AG10803 (cell line): ENCODE measurements around the gene MEOX1.

Source experiments
- DNase-seq: peaks from one replicate; pipeline ENCODE4 v3.0.0; 2010; ENCODE audit warnings: low read depth
- H3K4me3 ChIP-seq: 2 replicates; pipeline ENCODE4 v1.5.1; 2011; ENCODE audit warnings: mild to moderate bottlenecking, low read length, control low read depth
- TF ChIP-seq, protein P1 (sequence below): conservative IDR thresholded peaks from 2 replicates; pipeline ENCODE4 v1.5.1; 2011; ENCODE audit warnings: mild to moderate bottlenecking, low read length, control low read depth, inconsistent platforms

The MEOX1 gene

DNA sequence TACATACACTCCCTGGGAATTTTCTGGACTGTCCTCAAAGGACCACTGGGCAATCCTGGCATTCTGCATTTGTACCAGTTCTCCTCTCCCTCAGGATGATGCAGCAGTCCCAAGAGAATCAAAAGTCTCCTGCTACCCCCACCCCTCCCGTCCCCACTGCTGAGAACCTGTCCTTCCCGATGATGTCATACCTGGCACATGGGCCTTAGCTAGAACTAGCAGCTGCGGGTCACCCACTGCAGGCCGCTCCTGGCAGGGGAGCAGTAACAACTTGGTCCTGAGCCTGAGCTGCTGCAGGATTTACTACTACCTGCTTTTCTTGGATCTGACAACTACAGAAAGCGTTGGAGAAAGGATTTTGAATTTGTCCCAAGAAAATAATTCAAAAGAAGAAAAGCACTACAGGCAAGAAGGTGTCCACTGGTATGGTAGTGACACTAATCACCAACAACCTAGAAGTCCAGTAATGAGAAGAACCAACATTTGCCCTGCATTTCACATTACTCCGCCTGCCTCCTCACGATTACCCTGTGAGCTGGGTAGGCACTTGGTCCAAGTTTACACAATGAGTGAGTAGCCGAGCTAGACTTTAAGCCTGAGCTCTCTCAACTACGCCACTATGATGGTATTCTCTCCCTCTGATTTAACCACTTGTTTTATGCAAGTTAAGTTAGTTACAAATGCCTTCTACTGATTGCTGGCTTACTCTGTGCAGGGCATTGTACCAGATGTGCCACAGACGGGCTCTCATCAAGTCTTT, 60.3 kb downstream of the MEOX1 start:
- H3K4me3 ChIP-seq, result no peak overlapping the region
- TF ChIP-seq, protein P1, sequence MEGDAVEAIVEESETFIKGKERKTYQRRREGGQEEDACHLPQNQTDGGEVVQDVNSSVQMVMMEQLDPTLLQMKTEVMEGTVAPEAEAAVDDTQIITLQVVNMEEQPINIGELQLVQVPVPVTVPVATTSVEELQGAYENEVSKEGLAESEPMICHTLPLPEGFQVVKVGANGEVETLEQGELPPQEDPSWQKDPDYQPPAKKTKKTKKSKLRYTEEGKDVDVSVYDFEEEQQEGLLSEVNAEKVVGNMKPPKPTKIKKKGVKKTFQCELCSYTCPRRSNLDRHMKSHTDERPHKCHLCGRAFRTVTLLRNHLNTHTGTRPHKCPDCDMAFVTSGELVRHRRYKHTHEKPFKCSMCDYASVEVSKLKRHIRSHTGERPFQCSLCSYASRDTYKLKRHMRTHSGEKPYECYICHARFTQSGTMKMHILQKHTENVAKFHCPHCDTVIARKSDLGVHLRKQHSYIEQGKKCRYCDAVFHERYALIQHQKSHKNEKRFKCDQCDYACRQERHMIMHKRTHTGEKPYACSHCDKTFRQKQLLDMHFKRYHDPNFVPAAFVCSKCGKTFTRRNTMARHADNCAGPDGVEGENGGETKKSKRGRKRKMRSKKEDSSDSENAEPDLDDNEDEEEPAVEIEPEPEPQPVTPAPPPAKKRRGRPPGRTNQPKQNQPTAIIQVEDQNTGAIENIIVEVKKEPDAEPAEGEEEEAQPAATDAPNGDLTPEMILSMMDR, result no peak

DNA sequence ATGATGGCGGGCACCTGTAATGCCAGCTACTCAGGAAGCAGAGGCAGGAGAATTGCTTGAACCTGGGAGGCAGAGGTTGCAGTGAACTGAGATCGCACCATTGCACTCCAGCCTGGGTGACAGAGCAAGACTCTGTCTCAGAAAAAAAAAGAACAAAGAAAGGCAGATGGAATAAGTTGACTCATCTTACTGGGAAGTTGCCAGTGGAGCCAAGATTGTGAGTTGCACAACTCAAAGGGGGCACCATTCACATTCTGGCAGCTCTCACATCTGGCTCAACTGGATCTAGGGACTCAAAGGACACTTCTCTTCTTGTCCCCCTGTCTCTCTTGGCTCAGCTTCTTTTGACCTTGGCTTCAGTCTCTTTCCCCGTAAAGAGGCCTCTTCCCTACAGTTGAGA, 61.9 kb downstream of the MEOX1 start:
- DNase-seq, result peak; percentile 90
- TF ChIP-seq, protein P1, result no peak
- no peak overlapping the region for H3K4me3 ChIP-seq

More for the DNA sequence above, 60.3 kb downstream of the MEOX1 start:
- peak; percentile 43 for DNase-seq

DNA sequence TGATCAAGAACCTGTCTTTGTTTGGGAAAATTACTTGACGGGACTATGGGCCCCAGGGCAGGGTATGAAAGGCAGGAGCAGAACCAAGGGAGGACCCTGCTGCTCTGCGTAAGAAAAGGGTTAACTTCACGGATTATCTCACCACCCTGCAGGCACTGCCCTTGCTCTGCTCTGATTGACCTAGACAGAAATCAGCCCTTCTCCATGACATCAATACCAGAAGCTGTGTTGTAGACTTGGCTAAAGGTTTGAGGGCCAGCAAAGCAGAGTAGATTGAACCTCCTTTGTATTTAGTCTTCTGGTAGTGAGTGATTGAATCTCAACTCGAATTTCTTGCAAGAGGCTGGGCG, 62.7 kb downstream of the MEOX1 start:
- TF ChIP-seq, protein P1, result no peak
- DNase-seq, result no peak
- no peak overlapping the region for H3K4me3 ChIP-seq

DNA sequence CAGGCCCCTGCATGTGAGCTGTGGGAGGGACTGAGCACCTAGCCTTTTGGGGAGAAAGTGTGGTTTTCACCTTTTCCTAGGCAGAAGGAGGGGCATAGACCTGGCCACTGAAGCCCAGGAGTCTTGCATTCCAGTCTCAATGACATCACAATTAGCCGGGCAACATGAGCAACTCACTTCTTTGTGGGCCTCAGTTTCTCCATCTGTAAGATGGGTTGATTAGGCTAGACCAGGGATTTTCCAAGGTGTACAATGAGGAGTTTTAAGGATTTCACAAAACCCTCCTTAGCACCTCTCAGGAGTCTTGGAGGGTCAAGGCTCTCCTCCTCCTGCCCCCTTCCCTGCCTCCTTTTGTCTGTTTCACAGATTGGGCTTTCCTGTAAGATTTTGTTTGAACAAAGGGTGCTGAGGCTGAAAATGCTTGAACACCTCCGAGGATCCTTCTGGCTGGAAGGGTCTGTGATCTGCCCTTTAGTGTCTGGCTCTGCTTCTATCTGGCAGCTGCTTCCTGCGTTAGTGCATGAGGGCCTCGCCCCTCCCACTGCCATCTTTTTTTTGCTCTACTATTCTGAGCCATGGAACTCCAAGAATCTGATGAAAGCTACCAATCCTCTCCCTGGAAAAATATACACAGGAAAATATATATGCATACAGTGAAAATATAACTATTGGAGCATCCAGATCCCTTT, 63.2 kb downstream of the MEOX1 start:
- DNase-seq, result no peak
- TF ChIP-seq, protein P1, result no peak

DNA sequence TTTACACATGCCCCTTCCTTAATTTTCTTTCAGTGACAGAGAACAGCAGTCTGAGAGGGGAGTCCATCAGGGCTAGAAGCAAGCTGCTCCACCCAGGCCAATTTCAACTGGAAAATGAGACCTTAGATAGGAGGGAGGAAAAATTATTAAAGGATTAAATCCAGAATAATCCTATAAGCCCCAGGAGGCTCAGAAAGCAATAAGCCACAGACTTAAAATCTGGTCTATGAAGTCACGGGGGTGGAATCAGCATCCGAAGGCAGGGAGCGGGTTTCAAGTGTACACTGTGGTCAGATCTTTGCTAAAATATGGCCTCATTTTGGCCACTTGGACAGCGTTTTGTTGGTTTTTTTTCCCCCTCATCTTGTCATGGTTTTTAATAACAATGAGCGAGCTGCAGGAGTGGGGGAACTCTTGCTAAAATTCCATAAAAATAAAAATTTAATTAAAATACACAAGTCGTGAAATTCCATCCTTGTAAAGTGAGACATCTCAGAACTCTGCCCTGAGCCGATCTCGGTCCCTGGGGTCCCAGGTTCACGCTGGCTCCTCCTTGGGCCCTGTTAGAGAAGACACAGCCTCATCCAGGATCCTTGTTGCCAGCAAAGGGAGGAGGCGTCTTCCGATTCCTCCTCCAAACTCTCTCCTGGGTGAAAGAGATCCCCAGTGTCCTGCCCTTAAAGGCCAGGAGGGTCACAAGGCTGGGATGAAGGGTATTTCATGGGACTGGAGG, 63.9 kb downstream of the MEOX1 start:
- TF ChIP-seq, protein P1, result no peak
- H3K4me3 ChIP-seq, result no peak overlapping the region
- no peak for DNase-seq

More for the DNA sequence above, 63.2 kb downstream of the MEOX1 start:
- no peak overlapping the region for H3K4me3 ChIP-seq

DNA sequence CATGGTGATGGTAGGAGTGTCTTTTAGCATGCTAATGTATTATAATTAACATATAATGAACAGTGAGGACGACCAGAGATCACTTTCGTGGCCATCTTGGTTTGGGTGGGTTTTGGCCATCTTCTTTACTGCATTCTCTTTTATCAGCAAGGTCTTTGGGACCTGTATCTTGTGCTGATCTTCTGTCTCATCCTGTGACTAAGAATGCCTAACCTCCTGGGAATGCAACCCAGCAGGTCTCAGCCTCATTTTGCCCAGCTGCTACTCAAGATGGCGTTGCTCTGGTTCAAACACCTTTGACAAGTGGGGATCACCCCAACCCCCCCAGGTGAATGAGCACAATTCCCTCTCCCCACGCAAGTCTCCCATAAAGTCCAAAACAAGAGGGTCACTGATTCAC, 66.3 kb downstream of the MEOX1 start:
- DNase-seq, result no peak
- no peak overlapping the region for H3K4me3 ChIP-seq
- TF ChIP-seq, protein P1, result no peak
